ENCODE results near the gene ANKS3. TPM values are rescaled to one million over a fixed set of nuclear protein-coding genes. Genes with fewer than 3 reads are reported as not detected.

ANKS3 gene
- total and polyA plus RNA-seq, 2 experiments from 2014 or later, result 35.2 to 40.3 TPM

DNA sequence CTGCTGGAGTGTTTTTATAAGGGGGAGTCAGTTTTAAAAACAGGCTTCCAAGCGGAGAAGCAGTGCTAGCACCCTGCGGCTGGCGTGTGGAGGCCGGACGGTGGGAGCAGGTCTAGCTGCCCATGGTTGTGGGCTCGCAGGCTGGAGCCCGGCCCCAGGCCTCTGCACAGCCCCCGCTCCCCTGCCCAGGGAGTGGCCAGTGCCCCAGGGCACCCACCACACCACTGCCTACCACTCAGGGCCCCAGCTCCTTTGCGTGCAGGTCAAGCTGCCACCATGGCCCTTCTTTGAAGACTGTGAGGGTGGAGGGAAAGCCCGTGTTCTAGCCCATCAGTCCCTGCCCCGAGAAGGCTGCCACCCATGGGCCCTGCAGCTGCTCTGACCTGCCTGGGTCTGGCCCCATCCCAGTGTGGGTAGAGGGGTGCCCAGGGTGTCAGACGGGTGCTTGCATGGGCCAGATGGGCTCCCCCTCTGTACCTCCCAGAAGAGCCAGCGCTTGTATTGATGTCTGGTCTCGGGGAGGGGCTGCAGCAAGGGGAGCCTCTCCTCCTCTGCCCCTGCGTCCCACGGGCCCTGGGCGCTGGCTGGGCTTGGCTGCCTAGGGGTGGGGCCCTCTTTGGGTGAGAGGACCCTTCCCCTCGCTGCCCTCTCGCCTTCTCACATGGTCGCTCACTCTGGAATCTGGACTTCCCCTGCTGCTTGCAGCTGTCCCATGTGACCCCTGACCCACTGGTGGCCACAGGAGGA lies 42.2 kb downstream of the ANKS3 start:
- no peak overlapping the region for H3K4me3 ChIP-seq
- no peaks in the 10 kb centered on the region for H3K27me3 ChIP-seq
- TF ChIP-seq, protein P1, sequence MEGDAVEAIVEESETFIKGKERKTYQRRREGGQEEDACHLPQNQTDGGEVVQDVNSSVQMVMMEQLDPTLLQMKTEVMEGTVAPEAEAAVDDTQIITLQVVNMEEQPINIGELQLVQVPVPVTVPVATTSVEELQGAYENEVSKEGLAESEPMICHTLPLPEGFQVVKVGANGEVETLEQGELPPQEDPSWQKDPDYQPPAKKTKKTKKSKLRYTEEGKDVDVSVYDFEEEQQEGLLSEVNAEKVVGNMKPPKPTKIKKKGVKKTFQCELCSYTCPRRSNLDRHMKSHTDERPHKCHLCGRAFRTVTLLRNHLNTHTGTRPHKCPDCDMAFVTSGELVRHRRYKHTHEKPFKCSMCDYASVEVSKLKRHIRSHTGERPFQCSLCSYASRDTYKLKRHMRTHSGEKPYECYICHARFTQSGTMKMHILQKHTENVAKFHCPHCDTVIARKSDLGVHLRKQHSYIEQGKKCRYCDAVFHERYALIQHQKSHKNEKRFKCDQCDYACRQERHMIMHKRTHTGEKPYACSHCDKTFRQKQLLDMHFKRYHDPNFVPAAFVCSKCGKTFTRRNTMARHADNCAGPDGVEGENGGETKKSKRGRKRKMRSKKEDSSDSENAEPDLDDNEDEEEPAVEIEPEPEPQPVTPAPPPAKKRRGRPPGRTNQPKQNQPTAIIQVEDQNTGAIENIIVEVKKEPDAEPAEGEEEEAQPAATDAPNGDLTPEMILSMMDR (IDR thresholded peaks at IDR 0.05; ENCODE audit: low read depth, low read length), result no peak
- no peak overlapping the region for H3K27ac ChIP-seq
- no peak for DNase-seq (ENCODE audit: low read depth in 1 of 2, low spot score in 1 of 2)
- H3K4me1 ChIP-seq (ENCODE audit: low read depth), result peaks cover 4% of the 10 kb centered on the region
- peaks cover 7% of the 10 kb centered on the region for H3K36me3 ChIP-seq
- no peaks in the 10 kb centered on the region for H3K9me3 ChIP-seq (ENCODE audit: low read depth)

DNA sequence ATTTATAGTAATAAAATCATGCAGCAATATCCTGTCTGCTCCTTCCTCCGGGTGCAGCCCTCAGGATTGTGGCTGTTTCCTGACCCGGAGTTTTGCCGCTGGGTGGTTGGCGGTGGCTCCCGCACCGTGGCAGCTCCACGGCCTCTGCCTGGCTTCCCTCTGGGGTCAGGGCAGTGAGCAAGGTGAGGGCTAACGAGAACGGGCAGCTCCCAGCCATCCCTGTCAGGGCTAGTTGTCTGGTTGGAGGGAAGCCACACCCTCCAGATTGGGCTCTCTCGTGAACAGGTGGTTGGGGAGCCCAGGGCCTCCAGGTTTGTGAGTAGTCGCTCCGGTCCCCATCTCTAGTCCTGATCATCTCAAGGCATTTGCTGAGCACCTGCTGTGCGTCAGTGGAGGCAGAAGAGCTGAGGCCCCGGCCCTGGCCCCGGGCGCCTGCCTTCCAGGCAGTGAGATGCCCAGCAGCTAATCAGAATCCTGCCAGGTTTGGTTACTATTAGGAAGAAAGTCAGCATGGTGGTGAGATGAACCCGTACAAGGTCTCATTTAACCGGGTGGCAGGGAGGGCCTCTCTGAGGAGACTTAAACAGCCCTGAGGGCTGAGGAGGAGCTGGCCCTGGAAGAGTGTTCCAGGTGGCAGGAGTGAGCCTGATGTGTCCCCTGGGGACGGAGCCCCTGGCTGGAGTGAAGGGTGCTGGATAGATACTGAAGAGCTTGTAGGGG lies 43.0 kb downstream of the ANKS3 start:
- Histone ChIP-seq H3K27me3 (no peaks in the 10 kb centered on the region), H3K4me3 (no peak overlapping the region), H3K36me3 (peaks cover 7% of the 10 kb centered on the region), H3K27ac (no peak overlapping the region), H3K4me1 (ENCODE audit: low read depth) (peaks cover 4% of the 10 kb centered on the region), H3K9me3 (ENCODE audit: low read depth) (no peaks in the 10 kb centered on the region)
- no peak for DNase-seq (ENCODE audit: low read depth in 1 of 2, low spot score in 1 of 2)
- TF ChIP-seq, protein P1 (IDR thresholded peaks at IDR 0.05; ENCODE audit: low read depth, low read length), result no peak

DNA sequence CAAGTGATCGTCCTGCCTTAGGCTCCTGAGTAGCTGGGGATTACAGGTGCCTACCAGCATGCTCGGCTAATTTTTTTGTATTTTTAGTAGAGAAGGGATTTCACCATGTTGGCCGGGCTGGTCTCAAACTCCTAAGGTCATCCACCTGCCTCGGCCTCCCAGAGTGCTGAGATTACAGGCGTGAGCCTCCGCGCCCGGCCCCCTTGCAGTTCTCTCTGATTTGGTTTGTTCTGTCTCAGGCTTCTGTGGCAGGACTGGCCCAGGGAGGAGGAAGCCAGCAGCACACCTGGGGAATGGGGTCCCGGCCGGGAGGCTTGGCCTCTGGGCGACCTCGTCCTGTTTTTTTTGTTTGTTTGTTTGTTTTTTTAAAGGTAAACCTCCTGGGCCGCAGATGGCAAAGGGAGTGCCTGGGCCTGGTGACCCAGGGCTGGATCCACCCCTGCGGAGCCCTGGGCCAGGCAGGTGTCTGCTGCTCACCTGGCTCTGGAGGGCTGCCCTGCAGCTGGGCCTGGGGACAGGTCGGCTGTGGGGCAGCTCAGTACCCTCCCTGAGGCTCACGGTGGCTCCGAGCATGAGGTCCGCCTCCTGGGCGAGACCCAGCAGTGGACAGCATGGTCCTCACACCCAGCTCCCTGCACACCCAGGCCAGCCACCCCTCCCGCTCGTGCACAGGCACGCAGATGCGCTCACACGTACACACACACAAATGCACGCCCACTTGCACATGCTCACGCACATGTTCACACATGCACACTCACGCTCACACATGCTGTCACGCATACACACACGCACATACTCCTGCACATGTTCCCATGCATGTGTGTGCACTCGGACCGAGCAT lies 44.0 kb downstream of the ANKS3 start:
- TF ChIP-seq, protein P1 (IDR thresholded peaks at IDR 0.05; ENCODE audit: low read depth, low read length), result no peak
- H3K27ac ChIP-seq, result no peak overlapping the region
- no peaks in the 10 kb centered on the region for H3K27me3 ChIP-seq
- H3K9me3 ChIP-seq (ENCODE audit: low read depth), result no peaks in the 10 kb centered on the region
- peaks cover 4% of the 10 kb centered on the region for H3K4me1 ChIP-seq (ENCODE audit: low read depth)
- no peak for DNase-seq (ENCODE audit: low read depth in 1 of 2, low spot score in 1 of 2)
- no peak overlapping the region for H3K4me3 ChIP-seq
- peaks cover 3% of the 10 kb centered on the region for H3K36me3 ChIP-seq

DNA sequence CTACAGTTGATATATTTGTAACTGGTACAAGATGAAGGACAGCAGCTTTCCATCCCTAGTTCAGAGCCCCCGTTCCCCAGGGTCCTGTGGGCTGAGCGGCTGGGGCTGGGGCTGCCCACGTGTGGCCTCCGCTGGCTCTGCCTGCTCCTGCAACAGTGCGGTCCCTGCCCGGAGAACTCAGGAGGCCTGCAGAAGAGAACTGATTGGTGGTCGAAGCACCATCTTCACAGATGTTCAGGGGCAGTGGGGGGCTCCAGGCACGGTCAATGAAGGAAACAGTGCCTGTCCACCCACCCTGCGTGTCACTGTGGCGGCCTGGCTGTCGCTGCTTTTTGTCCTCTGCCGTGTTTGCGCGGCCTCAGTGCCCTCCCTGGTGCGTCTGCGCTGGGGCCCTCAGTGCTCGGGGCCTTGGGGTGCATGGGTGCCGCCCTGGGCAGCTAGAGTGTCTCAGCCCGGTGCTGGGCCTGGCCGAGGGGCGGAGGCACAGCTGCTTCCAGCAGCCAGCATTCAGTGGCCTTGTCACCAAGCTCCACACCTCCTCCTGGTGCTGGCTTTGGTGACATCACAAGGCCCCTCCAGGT lies 44.9 kb downstream of the ANKS3 start:
- Histone ChIP-seq H3K9me3 (ENCODE audit: low read depth) (no peaks in the 10 kb centered on the region), H3K27me3 (no peaks in the 10 kb centered on the region), H3K36me3 (peaks cover 3% of the 10 kb centered on the region), H3K4me1 (ENCODE audit: low read depth) (peaks cover 4% of the 10 kb centered on the region), H3K4me3 (no peak overlapping the region), H3K27ac (no peak overlapping the region)
- no peak for DNase-seq (ENCODE audit: low read depth in 1 of 2, low spot score in 1 of 2)
- TF ChIP-seq, protein P1 (IDR thresholded peaks at IDR 0.05; ENCODE audit: low read depth, low read length), result no peak

DNA sequence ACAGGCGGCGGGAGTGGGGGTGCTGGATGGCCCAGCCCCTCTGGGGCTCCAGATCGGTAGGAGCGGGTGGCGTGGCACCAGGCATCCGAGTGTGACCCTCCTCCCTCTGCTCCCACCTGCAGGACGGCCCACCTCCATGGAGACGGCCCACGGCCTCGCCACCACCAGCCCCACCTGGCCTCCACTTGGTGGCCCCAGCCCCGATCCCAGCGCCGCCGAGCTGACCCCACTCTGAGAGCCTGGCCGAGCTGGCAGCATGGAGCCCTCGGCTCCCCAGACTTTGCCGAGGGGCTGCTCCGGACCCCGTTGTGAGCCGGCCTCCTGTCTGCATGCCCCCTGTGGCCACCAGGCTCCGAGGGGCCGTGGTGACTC lies 45.4 kb downstream of the ANKS3 start:
- DNase-seq (ENCODE audit: low read depth in 1 of 2, low spot score in 1 of 2), result no peak
- H3K36me3 ChIP-seq, result peaks cover 6% of the 10 kb centered on the region
- H3K9me3 ChIP-seq (ENCODE audit: low read depth), result no peaks in the 10 kb centered on the region
- H3K4me1 ChIP-seq (ENCODE audit: low read depth), result peaks cover 4% of the 10 kb centered on the region
- TF ChIP-seq, protein P1 (IDR thresholded peaks at IDR 0.05; ENCODE audit: low read depth, low read length), result no peak
- no peaks in the 10 kb centered on the region for H3K27me3 ChIP-seq
- H3K4me3 ChIP-seq, result no peak overlapping the region
- no peak overlapping the region for H3K27ac ChIP-seq

Data from cardiac muscle cell (in vitro differentiated cells and primary cell).